H9 (cell line): ENCODE measurements around the gene DNAJC17. TPM values are rescaled to one million over a fixed set of nuclear protein-coding genes. Genes with fewer than 3 reads are reported as not detected.

ENCODE experiments used
- DNase-seq: peaks from one replicate; pipeline ENCODE4 v3.0.0-alpha.2; 2017
- H2AFZ ChIP-seq: one replicate; pipeline ENCODE4 v1.6.1; 2013; ENCODE audit warnings: mild to moderate bottlenecking, low read length, control low read depth, moderate library complexity
- H2AK5ac ChIP-seq: 2 replicates; pipeline ENCODE4 v1.6.1; 2013; ENCODE audit warnings: low read length, control low read depth, mixed read lengths; ENCODE audit not compliant: insufficient read length
- H2BK120ac ChIP-seq: one replicate; pipeline ENCODE4 v1.6.1; 2013; ENCODE audit warnings: low read depth, mild to moderate bottlenecking, low read length, control low read depth, inconsistent platforms; ENCODE audit not compliant: poor library complexity, severe bottlenecking
- H2BK12ac ChIP-seq: 2 replicates; pipeline ENCODE4 v1.6.1; 2013; ENCODE audit warnings: low read length, control low read depth, mixed read lengths, low read depth; ENCODE audit not compliant: insufficient read length
- H2BK15ac ChIP-seq: 2 replicates; pipeline ENCODE4 v1.6.1; 2013; ENCODE audit warnings: low read depth, low read length, control low read depth
- H2BK20ac ChIP-seq: one replicate; pipeline ENCODE4 v1.6.1; 2013; ENCODE audit warnings: low read depth, mild to moderate bottlenecking, low read length, control low read depth, inconsistent platforms; ENCODE audit not compliant: poor library complexity, severe bottlenecking
- H2BK5ac ChIP-seq: 2 replicates; pipeline ENCODE4 v1.6.1; 2013; ENCODE audit warnings: low read length, control low read depth, mixed read lengths; ENCODE audit not compliant: insufficient read length
- H3K14ac ChIP-seq: 2 replicates; pipeline ENCODE4 v1.6.1; 2013; ENCODE audit warnings: low read length, control low read depth; ENCODE audit not compliant: insufficient read depth
- H3K18ac ChIP-seq: 2 replicates; pipeline ENCODE4 v1.6.1; 2013; ENCODE audit warnings: low read depth, mild to moderate bottlenecking, mixed read lengths, low read length, control low read depth; ENCODE audit not compliant: insufficient read length
- H3K23ac ChIP-seq: 2 replicates; pipeline ENCODE4 v1.6.1; 2013; ENCODE audit warnings: low read length, control low read depth, mixed read lengths, low read depth; ENCODE audit not compliant: insufficient read length
- H3K23me2 ChIP-seq: 2 replicates; pipeline ENCODE4 v1.6.1; 2013; ENCODE audit warnings: low read depth, mild to moderate bottlenecking, mixed read lengths, low read length, control low read depth; ENCODE audit not compliant: insufficient read length, poor library complexity, severe bottlenecking
- H3K27ac ChIP-seq: 2 replicates; pipeline ENCODE4 v1.5.1; 2013; ENCODE audit warnings: low read length, control low read depth, mixed read lengths, low read depth; ENCODE audit not compliant: insufficient read length
- H3K27me3 ChIP-seq: 2 replicates; pipeline ENCODE4 v1.6.1; 2013; ENCODE audit warnings: low read length, control low read depth, inconsistent platforms; ENCODE audit not compliant: insufficient read depth
- H3K4ac ChIP-seq: 2 replicates; pipeline ENCODE4 v1.6.1; 2013; ENCODE audit warnings: low read depth, mild to moderate bottlenecking, control low read depth, inconsistent platforms, low read length, moderate library complexity
- H3K4me1 ChIP-seq: 2 replicates; pipeline ENCODE4 v1.6.1; 2013; ENCODE audit warnings: low read length, control low read depth, inconsistent platforms; ENCODE audit not compliant: insufficient read depth
- H3K4me2 ChIP-seq: 2 replicates; pipeline ENCODE4 v1.6.1; 2013; ENCODE audit warnings: low read length, control low read depth, mixed read lengths; ENCODE audit not compliant: insufficient read length, insufficient read depth
- H3K56ac ChIP-seq: 2 replicates; pipeline ENCODE4 v1.6.1; 2013; ENCODE audit warnings: low read depth, mild to moderate bottlenecking, mixed read lengths, low read length, control low read depth; ENCODE audit not compliant: insufficient read length
- H3K79me1 ChIP-seq: 2 replicates; pipeline ENCODE4 v1.6.1; 2013; ENCODE audit warnings: low read depth, mild to moderate bottlenecking, moderate library complexity, low read length, control low read depth, inconsistent platforms; ENCODE audit not compliant: insufficient read depth, poor library complexity, severe bottlenecking
- H3K79me2 ChIP-seq: 2 replicates; pipeline ENCODE4 v1.6.1; 2013; ENCODE audit warnings: low read length, control low read depth, inconsistent platforms; ENCODE audit not compliant: insufficient read depth
- H3K9ac ChIP-seq: 2 replicates; pipeline ENCODE4 v1.6.1; 2013; ENCODE audit warnings: low read length, control low read depth, mixed read lengths; ENCODE audit not compliant: insufficient read length; ENCODE audit errors: extremely low read depth
- H3K9me3 ChIP-seq: one replicate; pipeline ENCODE4 v1.6.1; 2013; ENCODE audit warnings: low read depth, low read length, inconsistent platforms; ENCODE audit not compliant: control insufficient read depth
- H3T11ph ChIP-seq: one replicate; pipeline ENCODE4 v1.6.1; 2013; ENCODE audit warnings: mild to moderate bottlenecking, low read length, control low read depth, inconsistent platforms
- H4K20me1 ChIP-seq: one replicate; pipeline ENCODE4 v1.6.1; 2013; ENCODE audit not compliant: control insufficient read depth, insufficient read length, insufficient read depth
- H4K5ac ChIP-seq: 2 replicates; pipeline ENCODE4 v1.6.1; 2013; ENCODE audit warnings: low read depth, mild to moderate bottlenecking, mixed read lengths, low read length, control low read depth; ENCODE audit not compliant: insufficient read length
- H4K8ac ChIP-seq: replicated peaks from 2 replicates; pipeline ENCODE4 v1.6.1; 2013; ENCODE audit warnings: low read length, control low read depth, mixed read lengths, low read depth; ENCODE audit not compliant: insufficient read length
- H4K91ac ChIP-seq: 2 replicates; pipeline ENCODE4 v1.6.1; 2013; ENCODE audit warnings: low read depth, mild to moderate bottlenecking, moderate library complexity, mixed read lengths, low read length, control low read depth; ENCODE audit not compliant: insufficient read length
- H3K27ac Mint-ChIP-seq, 3 experiments: 2 replicates in 2 of 3; 3 replicates in 1 of 3; pipeline ENCODE4 v1.8.0; 2020 to 2021; ENCODE audit warnings: mixed read lengths in 3 of 3, mild to moderate bottlenecking in 1 of 3, moderate library complexity in 1 of 3
- H3K27me3 Mint-ChIP-seq: 2 replicates; pipeline ENCODE4 v1.8.0; 2021; ENCODE audit warnings: low read depth, mild to moderate bottlenecking, moderate library complexity, mixed read lengths
- H3K36me3 Mint-ChIP-seq, 3 experiments: 2 replicates in 2 of 3; 3 replicates in 1 of 3; pipeline ENCODE4 v1.8.0; 2020 to 2021; ENCODE audit warnings: low read depth in 3 of 3, mixed read lengths in 3 of 3; ENCODE audit not compliant: insufficient read depth in 1 of 3
- H3K4me1 Mint-ChIP-seq, 2 experiments: 2 replicates each; pipeline ENCODE4 v1.8.0; 2020; ENCODE audit warnings: mixed read lengths in 2 of 2
- H3K4me3 Mint-ChIP-seq, 2 experiments: 2 replicates in 1 of 2; 3 replicates in 1 of 2; pipeline ENCODE4 v1.8.0; 2020 to 2021; ENCODE audit warnings: mild to moderate bottlenecking in 2 of 2, mixed read lengths in 2 of 2, moderate library complexity in 1 of 2
- H3K9me3 Mint-ChIP-seq, 2 experiments: 2 replicates in 1 of 2; 3 replicates in 1 of 2; pipeline ENCODE4 v1.8.0; 2020; ENCODE audit warnings: mild to moderate bottlenecking in 2 of 2, mixed read lengths in 2 of 2, moderate library complexity in 1 of 2
- WGBS: extraction: QIAGEN DNeasy Blood & Tissue Kit; methylation state at CpG from one replicate; pipeline ENCODE4 v1.1.7; 2013; ENCODE audit warnings: missing lambda C conversion rate, low lambda C conversion rate, mixed read lengths; ENCODE audit not compliant: insufficient read length; ENCODE audit errors: extremely low coverage; 5-methylcytosine and 5-hydroxymethylcytosine counted together
- total RNA-seq: library from RNA; stranded (reverse); gene quantifications from 2 replicates; pipeline ENCODE4 v1.2.1, GENCODE V29; 2021
- TF ChIP-seq, protein P1 (sequence below): fragments of 200-600 bp; sonication (generic); conservative IDR thresholded peaks from 3 replicates; pipeline ENCODE4 v1.8.0; 2021; ENCODE audit warnings: antibody characterized with exemption, mild to moderate bottlenecking

DNAJC17 gene
- total RNA-seq, 1 experiment from 2014 or later = 38.3 TPM

DNA sequence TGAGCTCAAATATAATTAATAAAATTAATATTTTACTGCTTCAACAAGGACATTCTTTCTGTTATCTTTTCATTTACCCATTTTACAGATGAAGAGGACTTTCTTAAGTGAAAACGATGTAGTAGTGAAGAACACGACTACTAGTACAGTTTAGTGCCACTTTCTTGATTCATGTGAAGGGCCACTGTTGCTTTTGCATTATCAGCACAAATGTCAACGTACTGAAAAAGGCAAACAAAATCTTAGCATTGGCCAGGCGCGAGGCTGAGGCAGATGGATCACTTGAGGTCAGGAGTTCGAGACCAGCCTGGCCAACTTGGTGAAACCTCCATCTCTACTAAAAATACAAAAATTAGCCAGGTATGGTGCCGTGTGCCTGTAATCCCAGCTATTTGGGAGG lies 11.8 kb upstream of the DNAJC17 start:
- no peak overlapping the region for H3K14ac ChIP-seq
- no peak overlapping the region for H3K4ac ChIP-seq
- H3K4me3 Mint-ChIP-seq = no peak overlapping the region
- no peaks in the 10 kb centered on the region for H3K4me1 Mint-ChIP-seq
- H2BK20ac ChIP-seq = no peak overlapping the region
- H3K4me2 ChIP-seq = no peak overlapping the region
- H3K27ac ChIP-seq = no peak overlapping the region
- no peaks in the 10 kb centered on the region for H4K20me1 ChIP-seq
- H3K4me1 ChIP-seq = no peaks in the 10 kb centered on the region
- H3K23me2 ChIP-seq = no peaks in the 10 kb centered on the region
- no peak overlapping the region for H3K18ac ChIP-seq
- H4K91ac ChIP-seq = no peak overlapping the region
- no peak overlapping the region for H3T11ph ChIP-seq
- no peaks in the 10 kb centered on the region; a peak in 1 of 5 replicates for H3K9me3 Mint-ChIP-seq
- H3K36me3 Mint-ChIP-seq = peaks cover 0 to 4% (median 0%) of the 10 kb centered on the region in 3 experiments; a peak in 2 of 7 replicates
- no CpG with 5 or more reads among the region's 7 CpGs for WGBS
- H2BK120ac ChIP-seq = no peak overlapping the region
- H3K27me3 Mint-ChIP-seq = no peaks in the 10 kb centered on the region
- no peaks in the 10 kb centered on the region for H3K27me3 ChIP-seq
- H4K5ac ChIP-seq = no peak overlapping the region
- no peak overlapping the region for H2BK5ac ChIP-seq
- H4K8ac ChIP-seq = no peak overlapping the region
- H3K9me3 ChIP-seq = no peaks in the 10 kb centered on the region
- H2AFZ ChIP-seq = no peak overlapping the region
- H2AK5ac ChIP-seq = no peak overlapping the region
- H2BK15ac ChIP-seq = no peak overlapping the region
- no peaks in the 10 kb centered on the region for H3K79me1 ChIP-seq
- H3K27ac Mint-ChIP-seq = no peak overlapping the region
- no peak overlapping the region for H2BK12ac ChIP-seq
- H3K9ac ChIP-seq = no peak overlapping the region
- no peaks in the 10 kb centered on the region for H3K79me2 ChIP-seq
- H3K23ac ChIP-seq = no peak overlapping the region
- H3K56ac ChIP-seq = no peak overlapping the region
- TF ChIP-seq, protein P1, sequence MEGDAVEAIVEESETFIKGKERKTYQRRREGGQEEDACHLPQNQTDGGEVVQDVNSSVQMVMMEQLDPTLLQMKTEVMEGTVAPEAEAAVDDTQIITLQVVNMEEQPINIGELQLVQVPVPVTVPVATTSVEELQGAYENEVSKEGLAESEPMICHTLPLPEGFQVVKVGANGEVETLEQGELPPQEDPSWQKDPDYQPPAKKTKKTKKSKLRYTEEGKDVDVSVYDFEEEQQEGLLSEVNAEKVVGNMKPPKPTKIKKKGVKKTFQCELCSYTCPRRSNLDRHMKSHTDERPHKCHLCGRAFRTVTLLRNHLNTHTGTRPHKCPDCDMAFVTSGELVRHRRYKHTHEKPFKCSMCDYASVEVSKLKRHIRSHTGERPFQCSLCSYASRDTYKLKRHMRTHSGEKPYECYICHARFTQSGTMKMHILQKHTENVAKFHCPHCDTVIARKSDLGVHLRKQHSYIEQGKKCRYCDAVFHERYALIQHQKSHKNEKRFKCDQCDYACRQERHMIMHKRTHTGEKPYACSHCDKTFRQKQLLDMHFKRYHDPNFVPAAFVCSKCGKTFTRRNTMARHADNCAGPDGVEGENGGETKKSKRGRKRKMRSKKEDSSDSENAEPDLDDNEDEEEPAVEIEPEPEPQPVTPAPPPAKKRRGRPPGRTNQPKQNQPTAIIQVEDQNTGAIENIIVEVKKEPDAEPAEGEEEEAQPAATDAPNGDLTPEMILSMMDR = no peak
- no peak for DNase-seq
